ENCODE measurements around the gene DNAJB4. TPM values are rescaled to one million over a fixed set of nuclear protein-coding genes. Genes with fewer than 3 reads are reported as not detected.

Gene DNAJB4
- total RNA-seq, 1 donor from 2014 or later: 23.2 TPM

Other genes with a start within 250 kb of the DNAJB4 start
- 64.1 and 67.4 TPM in 2 replicates for gene USP33, start 245.1 kb upstream of the DNAJB4 start, total RNA-seq
- gene MIGA1, start 225.3 kb upstream of the DNAJB4 start, total RNA-seq: 6.2 and 8.0 TPM in 2 replicates
- 1.2 and 2.0 TPM in 2 replicates for gene NEXN, start 116.3 kb upstream of the DNAJB4 start, total RNA-seq
- gene FUBP1, start 25.9 kb upstream of the DNAJB4 start, total RNA-seq: 318 and 328 TPM in 2 replicates
- not detected in 2 replicates for gene GIPC2, start 41.0 kb downstream of the DNAJB4 start, total RNA-seq

Data from neural crest cell (in vitro differentiated cells).